NCI-H2107 treated with DMSO at 0.1 percent for 48 hours (cell line): ENCODE results near the gene RADX.

Source experiments
- DNase-seq: peaks from one replicate; lab custom pipeline; 2025; ENCODE audit not compliant: unreplicated experiment; lab: John Stamatoyannopoulos, UW

The RADX gene

GRCh38 chrX:106684207-106684606 is 72.4 kb downstream of the RADX start:
- DNase-seq: no peak

GRCh38 chrX:106692425-106693065 is 80.8 kb downstream of the RADX start:
- DNase-seq: no peak

DNA sequence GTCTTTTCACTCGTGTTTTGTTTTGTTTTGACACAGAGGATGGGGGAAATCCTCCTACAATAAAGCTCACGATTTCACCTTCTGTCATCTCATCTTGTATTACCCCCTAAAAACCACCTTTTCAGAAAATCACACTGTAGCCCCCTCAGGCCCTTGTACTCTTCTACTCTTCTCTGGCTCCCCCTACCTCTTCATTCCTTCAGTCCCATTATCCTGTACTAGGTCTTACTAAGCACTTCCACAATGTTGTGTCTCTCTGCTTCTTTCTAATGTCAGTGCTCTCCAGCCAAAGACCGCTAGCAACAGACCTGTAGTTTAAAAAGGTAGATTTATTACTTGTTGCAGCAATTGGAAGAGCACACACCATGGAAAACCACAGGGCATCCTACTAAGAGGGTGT is 84.7 kb downstream of the RADX start:
- DNase-seq: no peak

- no peak for DNase-seq
Measured at GRCh38 chrX:106698693-106699092, 86.9 kb downstream of the RADX start.

GRCh38 chrX:106702636-106703035 is 90.9 kb downstream of the RADX start:
- DNase-seq: no peak

- no peak for DNase-seq
Measured at GRCh38 chrX:106706466-106706865, 94.7 kb downstream of the RADX start.

DNA sequence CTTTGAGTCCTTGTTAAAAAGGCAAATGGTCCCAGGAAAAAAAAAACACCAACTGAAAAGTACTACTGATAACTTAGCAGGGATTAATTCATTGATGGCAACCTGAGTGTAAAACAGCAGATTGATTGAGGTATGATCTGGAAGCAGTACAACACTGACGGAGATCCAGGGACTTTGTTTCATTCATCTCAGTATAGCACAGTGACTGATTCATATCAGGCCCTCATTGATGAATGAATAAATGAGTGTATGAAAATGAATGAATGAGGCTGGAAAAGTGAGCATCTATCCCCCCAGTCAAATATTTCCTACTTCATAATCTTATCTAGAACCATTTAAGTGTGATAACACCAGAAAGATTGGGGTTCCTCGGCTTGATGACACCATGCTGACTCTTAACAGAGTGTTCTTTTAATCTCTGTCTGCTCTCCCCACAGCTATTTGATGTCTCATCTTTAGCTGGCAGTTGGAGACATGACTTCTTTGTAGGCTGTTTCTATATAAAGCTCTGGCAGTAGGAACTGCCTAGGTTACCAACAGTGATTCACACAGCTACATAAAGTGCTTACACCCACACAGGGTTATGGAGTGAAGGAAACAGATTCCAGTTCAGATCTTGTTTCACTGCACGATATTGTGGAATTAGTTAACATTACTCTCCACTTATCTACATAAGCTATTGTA is 96.1 kb downstream of the RADX start:
- DNase-seq: no peak

DNA sequence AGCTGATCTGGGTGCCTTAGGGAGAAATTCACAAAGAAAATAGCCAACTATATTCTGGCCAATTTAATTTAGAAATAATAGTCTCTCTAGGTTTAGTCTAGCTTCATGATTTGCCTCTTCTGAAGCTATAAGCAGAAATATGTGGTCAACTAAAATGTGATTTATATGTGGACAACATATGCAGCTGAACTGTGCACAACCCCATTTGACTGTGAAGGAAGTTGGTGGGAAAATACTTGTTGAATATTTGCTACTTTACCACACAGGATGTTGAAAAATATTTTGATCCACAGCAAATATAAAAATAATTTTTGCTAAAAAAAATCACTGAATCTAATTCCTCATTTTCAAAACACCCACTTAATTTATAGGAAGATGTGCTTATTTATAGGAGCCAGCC is 99.0 kb downstream of the RADX start:
- DNase-seq: no peak

DNA sequence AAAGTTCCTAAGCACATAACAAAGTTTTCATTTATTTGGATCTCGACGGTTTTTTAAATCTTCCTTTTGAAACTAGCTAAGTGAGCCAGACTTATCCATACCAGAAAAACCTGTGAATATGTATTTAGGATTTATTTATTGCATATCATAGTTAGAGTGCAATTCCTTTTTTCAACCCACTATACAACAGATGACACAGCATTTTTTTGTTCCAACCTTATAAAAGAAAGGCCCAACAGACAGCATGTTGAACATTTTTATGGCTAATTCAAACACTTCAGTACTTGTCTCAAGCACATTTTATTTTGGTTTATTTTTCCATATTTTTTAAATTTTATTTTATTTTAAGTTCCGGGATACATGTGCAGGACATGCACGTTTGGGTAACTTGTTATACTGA is 99.6 kb downstream of the RADX start:
- DNase-seq: no peak

GRCh38 chrX:106716004-106716403 is 104.2 kb downstream of the RADX start:
- DNase-seq: no peak

DNA sequence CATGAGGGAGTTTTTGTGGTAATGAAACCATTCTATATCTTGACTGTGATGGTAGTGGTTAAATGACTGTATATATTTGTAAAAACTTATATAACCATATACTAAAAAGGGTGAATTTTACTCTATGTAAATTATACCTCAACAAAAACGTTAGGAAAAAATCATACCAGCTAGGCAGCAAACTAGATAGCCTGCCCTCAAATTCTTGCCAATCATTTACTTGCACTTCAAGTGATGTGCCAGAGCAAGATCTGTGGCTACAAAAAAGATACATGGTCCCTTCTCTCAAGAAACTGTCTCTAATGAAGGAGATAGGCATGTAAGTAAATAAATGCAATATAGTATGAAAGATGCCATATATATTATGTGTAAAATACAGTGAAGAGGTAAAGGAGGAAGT is 104.7 kb downstream of the RADX start:
- no peak for DNase-seq

DNA sequence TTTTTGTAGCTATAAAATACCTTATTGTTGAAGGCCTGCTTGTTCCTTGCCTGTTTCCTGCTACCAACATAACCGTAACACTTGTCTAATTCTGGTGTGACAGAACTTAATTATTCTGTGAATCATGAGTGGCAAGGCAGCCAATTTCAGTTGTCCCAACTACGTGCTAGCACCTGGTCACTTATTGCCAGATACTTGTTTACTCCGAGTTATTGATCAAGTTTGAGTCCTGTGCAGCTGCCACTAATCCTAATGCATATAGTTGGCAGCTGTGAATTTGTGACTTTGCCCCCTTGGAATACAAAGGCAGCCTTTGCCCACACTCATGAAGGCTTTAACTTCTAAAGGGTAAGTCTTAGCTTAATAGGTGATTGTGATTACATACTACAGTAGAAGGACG is 106.9 kb downstream of the RADX start:
- no peak for DNase-seq

DNA sequence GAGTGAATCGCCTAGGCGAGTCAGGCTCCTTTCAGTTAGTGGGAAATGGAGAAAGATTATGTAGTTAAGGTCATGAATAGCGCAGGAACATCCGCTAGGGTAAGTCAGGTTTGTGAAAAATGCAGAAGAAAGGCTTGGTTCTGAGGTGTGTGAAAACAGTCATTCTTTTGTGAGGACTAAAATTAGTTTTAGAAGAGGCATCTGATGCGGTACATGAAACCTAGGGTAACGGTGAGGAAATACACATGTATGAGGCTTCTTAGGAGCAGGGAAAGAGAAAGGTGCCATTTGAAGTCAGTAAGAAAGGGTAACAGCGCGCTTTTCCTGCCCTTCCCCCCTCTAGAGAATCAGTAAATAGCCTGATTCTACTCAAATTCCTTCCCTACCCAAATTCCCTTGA is 114.2 kb downstream of the RADX start:
- no peak for DNase-seq

DNA sequence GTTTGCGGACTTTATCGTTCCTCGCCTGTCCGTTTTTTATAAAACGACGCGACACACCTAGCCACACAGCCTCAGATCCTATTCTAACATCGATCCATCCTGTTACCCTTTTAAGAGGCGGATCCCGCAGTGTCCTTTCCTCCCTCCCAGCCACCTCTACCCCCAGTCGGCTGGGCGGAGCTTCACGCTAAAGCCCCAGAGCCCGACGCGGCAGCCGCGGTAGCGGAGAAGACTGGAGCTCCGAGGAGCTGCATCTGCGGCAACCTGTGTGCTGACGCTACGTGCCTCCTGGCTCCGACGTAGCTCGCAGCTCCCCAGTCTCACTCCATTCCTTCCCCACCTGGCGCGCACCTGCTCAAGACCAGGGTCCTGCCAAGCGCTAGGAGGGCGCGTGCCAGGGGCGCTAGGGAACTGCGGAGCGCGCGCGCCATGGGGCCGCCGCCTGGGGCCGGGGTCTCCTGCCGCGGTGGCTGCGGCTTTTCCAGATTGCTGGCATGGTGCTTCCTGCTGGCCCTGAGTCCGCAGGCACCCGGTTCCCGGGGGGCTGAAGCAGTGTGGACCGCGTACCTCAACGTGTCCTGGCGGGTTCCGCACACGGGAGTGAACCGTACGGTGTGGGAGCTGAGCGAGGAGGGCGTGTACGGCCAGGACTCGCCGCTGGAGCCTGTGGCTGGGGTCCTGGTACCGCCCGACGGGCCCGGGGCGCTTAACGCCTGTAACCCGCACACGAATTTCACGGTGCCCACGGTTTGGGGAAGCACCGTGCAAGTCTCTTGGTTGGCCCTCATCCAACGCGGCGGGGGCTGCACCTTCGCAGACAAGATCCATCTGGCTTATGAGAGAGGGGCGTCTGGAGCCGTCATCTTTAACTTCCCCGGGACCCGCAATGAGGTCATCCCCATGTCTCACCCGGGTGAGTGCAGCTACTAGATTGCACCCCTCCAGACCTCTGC is 115.0 kb downstream of the RADX start, which contains the start of gene RNF128:
Gene RNF128 (plus strand): TSS at position 217 of the 953 bp plus-strand sequence. CDS start 213 bp downstream, at position 430.
- no peak for DNase-seq

DNA sequence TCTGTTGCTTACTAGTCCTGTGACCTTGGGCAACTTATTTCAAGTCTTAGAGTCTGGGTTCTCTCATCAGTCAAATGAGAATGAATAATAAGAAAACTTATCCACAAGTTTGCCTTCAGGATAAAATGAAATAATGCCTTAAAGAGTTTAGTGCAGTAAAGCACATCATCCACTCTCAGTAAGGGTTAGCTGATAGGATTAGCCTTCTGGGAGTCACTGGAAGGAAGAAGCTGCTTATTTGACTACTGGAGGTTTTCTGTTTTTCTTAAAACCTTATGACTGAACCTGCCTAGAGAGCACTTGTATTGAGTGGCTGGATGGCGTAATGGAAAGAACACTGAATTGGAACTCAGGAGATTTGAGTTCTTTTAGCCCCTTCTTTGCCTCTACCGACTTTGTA is 116.6 kb downstream of the RADX start:
- DNase-seq: no peak
